Endothelial cell of umbilical vein (primary cell): Measurements from ENCODE around the gene RGS11.

Experiments
- EZH2 ChIP-seq: IDR thresholded peaks from 2 replicates; pipeline ENCODE4 v1.6.1; 2012; ENCODE audit warnings: borderline replicate concordance, low read depth, mild to moderate bottlenecking, moderate library complexity, low read length, inconsistent platforms; ENCODE audit not compliant: severe bottlenecking
- FOS ChIP-seq: IDR thresholded peaks from 2 replicates; pipeline ENCODE4 v1.6.1; 2011; ENCODE audit warnings: mild to moderate bottlenecking, low read length, moderate library complexity, borderline replicate concordance; ENCODE audit not compliant: insufficient read depth
- GATA2 ChIP-seq: IDR thresholded peaks from 2 replicates; pipeline ENCODE4 v1.7.0; 2011; ENCODE audit warnings: low read depth, mild to moderate bottlenecking, moderate library complexity, mixed read lengths, low read length; ENCODE audit not compliant: insufficient read length, insufficient read depth
- JUN ChIP-seq: IDR thresholded peaks from 2 replicates; pipeline ENCODE4 v1.6.1; 2011; ENCODE audit warnings: borderline replicate concordance, low read depth; ENCODE audit not compliant: insufficient read length, insufficient read depth
- POLR2A ChIP-seq: IDR thresholded peaks from 2 replicates; pipeline ENCODE4 v1.6.1; 2012; ENCODE audit warnings: low read depth, mild to moderate bottlenecking, control low read depth, low read length
- POLR2AphosphoS5 ChIP-seq: IDR thresholded peaks from 2 replicates; pipeline ENCODE4 v1.6.1; 2012; ENCODE audit warnings: low read depth, mild to moderate bottlenecking, control low read depth, low read length, moderate library complexity; ENCODE audit not compliant: insufficient read depth
- TF ChIP-seq, protein P1 (sequence below), 2 donors: IDR thresholded peaks; 1 replicate in 1 of 2; 2 replicates in 1 of 2; pipeline ENCODE4 v1.5.1; 2011; ENCODE audit warnings: low read length in 2 of 2, mild to moderate bottlenecking in 2 of 2, moderate library complexity in 2 of 2, control low read depth in 1 of 2, inconsistent platforms in 1 of 2, low read depth in 1 of 2; ENCODE audit not compliant: insufficient read depth in 1 of 2; ENCODE audit errors: extremely low read depth in 1 of 2
- TF ChIP-seq, protein P2 (sequence below): IDR thresholded peaks from 2 replicates; pipeline ENCODE4 v1.6.1; 2011; ENCODE audit not compliant: insufficient read depth, insufficient read length

DNA sequence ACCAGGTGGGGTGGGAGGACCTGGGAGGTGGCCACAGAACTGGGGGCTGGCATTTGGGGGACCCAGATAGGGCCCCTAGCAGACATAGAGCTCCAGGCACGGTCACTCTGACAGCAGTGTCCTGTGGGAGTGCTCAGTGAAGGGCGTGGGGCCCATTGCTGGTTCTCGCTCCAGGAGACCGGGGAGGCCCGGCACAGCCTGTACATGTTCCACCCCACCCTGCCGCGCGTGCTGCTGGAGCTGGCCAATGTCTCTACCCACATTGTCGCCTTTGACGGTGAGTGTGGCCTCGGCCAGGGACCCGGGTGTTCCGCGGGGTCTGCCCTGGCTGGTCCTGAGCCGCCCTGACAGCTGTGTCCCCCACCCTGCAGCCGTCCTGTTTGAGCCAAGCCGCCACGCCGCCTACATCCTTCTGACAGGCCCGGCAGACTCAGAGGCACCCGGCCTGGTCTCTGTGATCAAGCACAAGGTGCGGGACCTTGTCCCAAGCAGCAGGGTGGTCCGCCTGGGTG, 11.2 kb downstream of the RGS11 start:
- TF ChIP-seq, protein P1, sequence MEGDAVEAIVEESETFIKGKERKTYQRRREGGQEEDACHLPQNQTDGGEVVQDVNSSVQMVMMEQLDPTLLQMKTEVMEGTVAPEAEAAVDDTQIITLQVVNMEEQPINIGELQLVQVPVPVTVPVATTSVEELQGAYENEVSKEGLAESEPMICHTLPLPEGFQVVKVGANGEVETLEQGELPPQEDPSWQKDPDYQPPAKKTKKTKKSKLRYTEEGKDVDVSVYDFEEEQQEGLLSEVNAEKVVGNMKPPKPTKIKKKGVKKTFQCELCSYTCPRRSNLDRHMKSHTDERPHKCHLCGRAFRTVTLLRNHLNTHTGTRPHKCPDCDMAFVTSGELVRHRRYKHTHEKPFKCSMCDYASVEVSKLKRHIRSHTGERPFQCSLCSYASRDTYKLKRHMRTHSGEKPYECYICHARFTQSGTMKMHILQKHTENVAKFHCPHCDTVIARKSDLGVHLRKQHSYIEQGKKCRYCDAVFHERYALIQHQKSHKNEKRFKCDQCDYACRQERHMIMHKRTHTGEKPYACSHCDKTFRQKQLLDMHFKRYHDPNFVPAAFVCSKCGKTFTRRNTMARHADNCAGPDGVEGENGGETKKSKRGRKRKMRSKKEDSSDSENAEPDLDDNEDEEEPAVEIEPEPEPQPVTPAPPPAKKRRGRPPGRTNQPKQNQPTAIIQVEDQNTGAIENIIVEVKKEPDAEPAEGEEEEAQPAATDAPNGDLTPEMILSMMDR (IDR thresholded peaks at IDR 0.05; ENCODE audit: extremely low read depth in 1 of 2, insufficient read depth in 1 of 2, low read depth in 1 of 2, low read length in 2 of 2) = no peak
- TF ChIP-seq EZH2 (no peak), POLR2A (no peak), JUN (no peak), POLR2AphosphoS5 (no peak), GATA2 (no peak), FOS (no peak)
- TF ChIP-seq, protein P2, sequence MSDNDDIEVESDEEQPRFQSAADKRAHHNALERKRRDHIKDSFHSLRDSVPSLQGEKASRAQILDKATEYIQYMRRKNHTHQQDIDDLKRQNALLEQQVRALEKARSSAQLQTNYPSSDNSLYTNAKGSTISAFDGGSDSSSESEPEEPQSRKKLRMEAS = no peak
